Glutamatergic neuron (in vitro differentiated cells): ENCODE measurements around the gene SLC6A3. TPM values are rescaled to one million over a fixed set of nuclear protein-coding genes. Genes with fewer than 3 reads are reported as not detected.
"Not testable (repeated sequence)": the region's sequence is repeated elsewhere in the genome, so short reads cannot be mapped to it uniquely, and the experiment has no call there.

Source experiments
- DNase-seq: peaks from one replicate; pipeline ENCODE4 v3.0.0; 2022
- H3K27ac Mint-ChIP-seq: one replicate; pipeline ENCODE4 v1.8.0; 2020; ENCODE audit warnings: mild to moderate bottlenecking, mixed read lengths, inconsistent platforms; ENCODE audit not compliant: unreplicated experiment
- H3K27me3 Mint-ChIP-seq: one replicate; pipeline ENCODE4 v1.8.0; 2020; ENCODE audit warnings: mild to moderate bottlenecking, moderate library complexity, mixed read lengths, inconsistent platforms; ENCODE audit not compliant: unreplicated experiment
- H3K36me3 Mint-ChIP-seq: one replicate; pipeline ENCODE4 v1.8.0; 2020; ENCODE audit warnings: mild to moderate bottlenecking, mixed read lengths, inconsistent platforms; ENCODE audit not compliant: unreplicated experiment
- H3K4me1 Mint-ChIP-seq: one replicate; pipeline ENCODE4 v1.8.0; 2020; ENCODE audit warnings: mild to moderate bottlenecking, low read depth, mixed read lengths, inconsistent platforms; ENCODE audit not compliant: unreplicated experiment
- H3K4me3 Mint-ChIP-seq: one replicate; pipeline ENCODE4 v1.8.0; 2020; ENCODE audit warnings: mild to moderate bottlenecking, mixed read lengths, inconsistent platforms; ENCODE audit not compliant: unreplicated experiment
- H3K9me3 Mint-ChIP-seq: one replicate; pipeline ENCODE4 v1.8.0; 2020; ENCODE audit warnings: mild to moderate bottlenecking, moderate library complexity, mixed read lengths, inconsistent platforms; ENCODE audit not compliant: unreplicated experiment
- CTCF ChIP-seq: fragments of 200-600 bp; sonication (generic); IDR thresholded peaks from one replicate; pipeline ENCODE4 v1.5.0; 2021; ENCODE audit not compliant: partially characterized antibody, unreplicated experiment
- total RNA-seq: library from RNA; stranded (reverse); fragmentation: NEBNext Ultra II Directional; extraction: Animal tissue kit (Norgen Biotek cat#: 25700); gene quantifications from one replicate; pipeline ENCODE4 v1.2.1, GENCODE V29; 2021; ENCODE audit not compliant: unreplicated experiment

The SLC6A3 gene
- total RNA-seq, 1 donor from 2014 or later = 22.4 TPM

- peaks cover 28% of the 10 kb centered on the region for H3K9me3 Mint-ChIP-seq
- TF ChIP-seq CTCF = no peak
- H3K36me3 Mint-ChIP-seq = peaks cover 35% of the 10 kb centered on the region
Measured at GRCh38 chr5:1461396-1461795, 16.2 kb upstream of the SLC6A3 start.

GRCh38 chr5:1460054-1460682 lies 14.9 kb upstream of the SLC6A3 start:
- Mint-ChIP-seq H3K27ac (no peak overlapping the region), H3K36me3 (peaks cover 38% of the 10 kb centered on the region), H3K4me1 (no peaks in the 10 kb centered on the region), H3K9me3 (peaks cover 23% of the 10 kb centered on the region), H3K4me3 (no peak overlapping the region), H3K27me3 (peaks cover 7% of the 10 kb centered on the region)
- DNase-seq = no peak
- no peak for TF ChIP-seq CTCF

More at GRCh38 chr5:1461396-1461795, 16.2 kb upstream of the SLC6A3 start:
- DNase-seq = no peak
- Mint-ChIP-seq H3K4me3 (no peak overlapping the region), H3K27ac (no peak overlapping the region), H3K27me3 (peaks cover 11% of the 10 kb centered on the region), H3K4me1 (no peaks in the 10 kb centered on the region)

GRCh38 chr5:1459435-1459834 lies 14.2 kb upstream of the SLC6A3 start:
- H3K9me3 Mint-ChIP-seq = peaks cover 17% of the 10 kb centered on the region
- H3K27me3 Mint-ChIP-seq, DNase-seq, H3K4me1 Mint-ChIP-seq, H3K27ac Mint-ChIP-seq, H3K4me3 Mint-ChIP-seq: not testable (repeated sequence)
- H3K36me3 Mint-ChIP-seq = peaks cover 36% of the 10 kb centered on the region

GRCh38 chr5:1456110-1456881 lies 11.1 kb upstream of the SLC6A3 start:
- not testable (repeated sequence) for H3K4me3 Mint-ChIP-seq, H3K4me1 Mint-ChIP-seq, H3K27ac Mint-ChIP-seq, H3K27me3 Mint-ChIP-seq, DNase-seq
- Mint-ChIP-seq H3K36me3 (peaks cover 47% of the 10 kb centered on the region), H3K9me3 (peaks cover 18% of the 10 kb centered on the region)

GRCh38 chr5:1453613-1454012 lies 8.4 kb upstream of the SLC6A3 start:
- no peak for TF ChIP-seq CTCF
- no peak overlapping the region for H3K4me3 Mint-ChIP-seq
- H3K9me3 Mint-ChIP-seq = peaks cover 14% of the 10 kb centered on the region
- no peaks in the 10 kb centered on the region for H3K4me1 Mint-ChIP-seq
- no peak overlapping the region for H3K27ac Mint-ChIP-seq
- H3K27me3 Mint-ChIP-seq = no peaks in the 10 kb centered on the region
- no peak for DNase-seq
- H3K36me3 Mint-ChIP-seq = peaks cover 50% of the 10 kb centered on the region

- TF ChIP-seq CTCF = no peak
- DNase-seq = no peak
- Mint-ChIP-seq H3K9me3 (peaks cover 5% of the 10 kb centered on the region), H3K4me3 (no peak overlapping the region), H3K36me3 (peaks cover 24% of the 10 kb centered on the region), H3K4me1 (peaks cover 1% of the 10 kb centered on the region), H3K27ac (no peak overlapping the region), H3K27me3 (peaks cover 10% of the 10 kb centered on the region)
Measured at GRCh38 chr5:1449081-1449630, 3.9 kb upstream of the SLC6A3 start.
